GM21786 (cell line): ENCODE data around the gene FALEC.

Source experiments
- ATAC-seq: cut with Tn5 transposase; IDR thresholded peaks from one replicate; pipeline ENCODE4 v1.9.1; 2021; ENCODE audit not compliant: unreplicated experiment

The FALEC gene

DNA sequence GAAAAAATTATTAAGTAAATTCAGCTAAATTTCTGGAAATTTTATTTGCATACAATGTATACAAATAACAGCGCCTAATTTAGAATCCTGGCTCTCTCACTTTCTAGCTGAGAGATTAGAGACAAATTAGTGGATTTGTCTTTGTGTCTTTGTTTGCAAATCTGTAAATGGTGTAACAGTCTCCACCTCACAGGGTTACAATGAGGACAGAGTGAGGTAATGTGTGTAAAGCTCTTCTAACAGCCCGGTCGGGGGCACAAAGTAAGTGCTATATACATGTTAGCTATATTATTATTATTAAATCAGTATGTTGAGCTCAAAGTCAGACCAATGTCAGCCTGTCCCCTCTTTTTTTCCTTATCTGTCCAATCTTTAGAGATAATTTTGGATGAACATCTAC lies 28.7 kb downstream of the FALEC start:
- ATAC-seq: no peak

DNA sequence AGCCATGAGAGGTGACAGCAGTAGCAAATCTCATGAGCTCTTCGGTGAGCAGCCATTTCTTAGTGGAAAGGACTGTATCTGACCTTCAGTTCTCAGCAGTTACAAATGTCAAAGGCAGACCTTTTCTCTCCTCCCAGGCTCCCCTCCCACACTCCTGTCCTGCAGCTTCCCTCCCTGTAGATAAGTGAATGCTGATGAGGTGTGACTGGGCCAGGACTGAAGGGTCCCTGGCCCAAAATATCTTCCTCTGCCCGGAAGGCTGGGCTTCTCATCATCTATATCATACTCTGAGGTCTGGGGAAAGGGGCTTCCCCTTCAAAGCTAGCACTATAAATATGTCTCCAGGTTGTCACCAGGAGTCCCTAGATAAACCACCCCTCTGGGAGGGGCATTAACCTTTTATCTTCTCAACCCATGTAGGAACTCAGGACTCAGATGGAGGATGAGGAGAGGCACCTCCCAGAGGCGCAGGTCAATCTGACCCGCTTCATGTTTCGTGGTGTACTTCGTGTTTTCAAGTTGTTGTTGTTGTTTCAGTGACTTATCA lies 30.0 kb downstream of the FALEC start:
- no peak for ATAC-seq

DNA sequence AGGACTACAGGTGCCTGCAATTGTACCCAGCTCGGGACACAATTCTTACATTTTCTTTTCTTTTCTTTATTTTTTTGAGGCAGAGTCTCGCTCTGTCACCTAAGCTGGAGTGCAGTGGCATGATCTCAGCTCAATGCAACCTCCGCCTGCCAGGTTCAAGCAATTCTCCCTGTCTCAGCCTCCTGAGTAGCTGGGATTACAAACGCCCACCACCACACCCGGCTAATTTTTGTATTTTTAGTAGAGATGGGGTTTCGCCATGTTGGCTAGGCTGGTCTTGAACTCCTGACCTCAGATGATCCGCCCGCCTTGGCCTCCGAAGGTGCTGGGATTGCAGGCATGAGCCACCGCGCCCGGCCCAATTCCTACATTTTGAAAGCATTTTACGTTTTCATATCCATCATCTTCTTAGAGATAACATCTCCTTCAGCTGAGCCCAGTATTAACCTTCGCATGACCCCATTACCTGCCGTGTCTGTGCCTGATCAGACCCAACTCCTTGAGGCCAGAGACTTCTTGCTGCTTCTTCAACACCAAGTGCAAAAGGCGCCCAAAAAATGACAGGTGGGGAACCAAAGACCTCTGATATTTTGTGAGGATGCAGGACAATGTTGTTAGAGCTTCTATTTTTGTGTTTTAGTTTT lies 30.9 kb downstream of the FALEC start:
- no peak for ATAC-seq

DNA sequence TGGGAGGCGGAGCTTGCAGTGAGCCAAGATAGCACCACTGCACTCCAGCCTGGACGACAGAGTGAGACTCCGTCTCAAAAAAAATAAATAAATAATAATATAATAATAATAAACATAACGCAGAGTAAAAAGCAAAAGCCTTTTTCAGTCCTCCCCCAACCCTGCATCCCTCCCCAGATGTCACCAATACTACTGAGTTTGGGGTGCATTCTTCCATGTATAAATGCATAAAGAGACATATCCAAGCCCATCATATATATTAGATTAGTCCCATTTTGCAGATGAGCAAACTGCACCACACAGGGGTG lies 32.7 kb downstream of the FALEC start:
- no peak for ATAC-seq

DNA sequence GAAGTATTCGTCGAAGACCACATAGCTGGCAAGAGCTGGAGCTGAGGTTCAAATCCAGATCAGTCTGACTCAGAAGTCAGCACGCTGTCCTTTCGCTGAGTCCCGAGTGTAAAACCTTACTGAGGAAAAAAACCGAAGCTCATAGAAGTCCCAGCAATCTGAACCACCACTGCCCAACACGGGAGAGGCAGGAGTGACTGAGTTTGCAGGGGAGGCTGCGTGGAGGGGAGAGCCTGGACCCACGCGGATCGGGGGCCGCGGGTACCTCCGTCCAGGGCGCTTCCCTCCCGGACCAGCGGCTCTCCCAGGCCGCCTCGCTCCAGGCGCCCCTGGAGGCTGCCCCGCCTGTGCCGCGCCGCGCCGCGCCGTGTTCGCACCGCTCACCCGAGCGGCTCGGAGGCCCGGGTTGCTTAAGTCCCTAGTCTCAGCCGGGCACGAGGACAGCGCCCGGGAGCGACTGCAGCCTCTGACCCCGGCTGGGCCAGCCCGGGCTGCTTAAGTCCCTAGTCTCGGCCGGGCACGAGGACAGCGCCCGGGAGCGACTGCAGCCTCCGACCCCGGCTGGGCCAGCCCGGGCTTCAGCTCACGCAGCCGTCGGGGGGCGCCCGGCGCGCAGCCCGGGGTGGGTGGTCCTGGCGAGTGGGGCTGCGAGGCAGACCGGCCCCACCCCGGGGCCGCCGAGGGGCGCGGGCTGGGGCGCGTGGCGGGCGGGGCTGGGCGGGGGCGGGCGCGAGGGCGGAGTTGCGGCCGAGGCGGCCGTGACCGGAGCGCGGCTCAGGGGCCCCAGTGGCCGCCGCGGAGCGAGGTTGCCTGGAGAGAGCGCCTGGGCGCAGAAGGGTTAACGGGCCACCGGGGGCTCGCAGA lies 33.3 kb downstream of the FALEC start, which contains the start of gene ADAMTSL4:
Gene ADAMTSL4, plus strand, starts transcription at position 777 of the 864 bp plus-strand sequence. CDS start 2,881 bp downstream, outside the sequence.
- no peak for ATAC-seq

DNA sequence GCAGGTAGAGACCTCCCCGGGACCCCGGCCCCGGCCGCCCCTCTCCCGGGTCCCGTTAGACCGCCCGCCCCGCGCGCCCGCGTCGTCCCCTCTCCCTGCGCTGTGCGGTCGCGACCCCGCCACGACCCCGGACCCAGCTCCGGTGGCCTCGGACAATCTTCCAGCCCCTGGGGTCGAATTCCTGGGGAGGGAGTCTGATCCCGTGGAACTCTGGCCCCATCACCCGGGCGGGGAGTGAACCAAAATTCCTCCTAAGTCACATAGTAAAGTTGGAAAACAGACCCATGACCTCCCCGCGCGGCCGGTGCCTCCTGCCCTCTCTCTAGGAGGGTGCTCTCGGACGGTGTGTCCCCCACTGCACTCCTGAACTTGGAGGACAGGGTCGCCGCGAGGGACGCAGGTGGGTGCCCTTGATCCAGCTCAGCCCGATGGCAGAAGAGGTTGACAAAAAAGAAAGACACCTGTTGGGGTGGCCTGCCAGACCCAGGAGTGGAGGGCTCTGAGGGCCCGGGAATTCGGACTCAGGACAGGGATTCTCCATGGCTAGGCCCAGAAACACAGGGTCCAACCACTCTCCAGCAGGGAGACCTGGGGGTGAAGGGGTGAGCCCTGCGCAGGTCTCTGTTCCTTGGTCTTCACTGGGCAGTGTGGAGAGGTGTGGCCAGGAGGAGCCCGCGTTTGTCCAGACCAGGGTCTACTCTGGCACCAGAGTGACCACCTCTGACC lies 34.1 kb downstream of the FALEC start:
- ATAC-seq: no peak

DNA sequence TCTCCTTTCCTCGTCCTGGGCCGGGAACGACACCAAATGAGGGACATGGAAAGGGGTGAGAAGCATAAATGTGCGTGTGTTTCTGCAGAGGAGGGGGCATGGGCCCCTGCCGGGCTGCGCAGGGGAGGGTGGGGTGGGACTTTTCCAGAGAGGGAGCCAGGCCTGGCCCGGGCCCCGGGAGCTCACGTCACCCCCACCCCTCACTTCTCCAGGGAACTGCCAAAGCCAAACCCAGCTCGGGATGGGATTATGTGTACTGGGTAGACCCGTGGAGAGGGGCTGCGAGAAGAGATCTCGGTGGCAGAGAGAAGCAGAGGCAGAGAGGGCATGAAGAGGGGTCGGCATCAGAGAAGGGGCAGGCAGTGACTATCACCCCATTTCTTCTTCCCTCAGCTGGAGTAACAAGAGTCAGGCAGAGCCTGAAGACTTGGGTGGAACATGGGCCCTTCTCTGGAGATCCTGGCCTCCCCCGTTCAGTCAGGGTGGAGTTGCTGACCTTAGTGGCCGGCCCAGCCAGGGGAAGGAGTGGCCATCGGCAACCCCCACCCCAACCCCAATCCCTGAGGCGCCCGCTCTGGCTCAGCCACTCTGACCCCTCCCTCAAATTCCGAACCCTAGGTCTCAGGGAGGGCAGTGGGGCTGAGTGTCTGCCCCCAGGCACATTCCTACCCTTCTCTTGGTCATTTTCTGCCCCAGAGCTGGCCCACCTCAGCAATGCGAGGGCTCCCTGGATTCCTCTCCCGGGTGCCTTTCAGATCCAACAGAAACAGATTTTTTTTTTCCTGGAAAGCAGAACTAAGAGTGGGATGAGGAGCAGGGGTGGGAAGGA lies 34.9 kb downstream of the FALEC start:
- no peak for ATAC-seq

DNA sequence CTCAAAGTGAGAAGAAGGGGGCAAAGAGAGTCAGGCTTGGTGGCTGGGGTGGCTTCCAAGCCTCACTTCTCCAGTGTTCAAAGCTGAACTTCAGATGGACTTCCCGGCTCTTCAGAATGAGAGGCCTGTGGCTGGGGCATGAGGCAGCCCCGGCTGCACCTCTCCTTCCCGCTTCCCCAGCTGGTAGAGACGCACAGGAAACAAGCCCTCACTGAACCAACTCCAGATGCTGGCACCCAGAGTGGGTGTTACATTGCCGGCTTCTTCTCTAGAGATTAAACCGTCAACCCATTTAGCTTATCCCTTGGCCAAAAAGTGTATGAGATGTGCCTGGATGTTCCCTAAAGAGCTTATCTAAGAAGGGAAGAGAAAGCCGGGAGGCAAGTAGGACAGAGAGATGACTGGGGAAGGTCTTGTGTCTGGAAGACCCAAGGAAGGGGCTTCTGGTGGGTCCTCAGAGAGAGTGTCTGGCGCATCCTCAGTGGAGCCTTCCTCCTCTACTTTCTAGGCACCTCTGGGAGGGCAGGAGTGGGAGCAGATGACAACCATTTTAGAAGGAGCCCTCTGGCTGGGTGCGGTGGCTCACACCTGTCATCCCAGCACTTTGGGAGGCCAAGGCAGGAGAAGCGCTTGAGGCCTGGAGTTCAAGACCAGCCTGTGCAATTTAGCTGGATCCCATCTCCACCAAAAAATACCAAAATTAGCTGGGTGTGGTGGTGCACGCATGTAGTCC lies 35.7 kb downstream of the FALEC start:
- no peak for ATAC-seq

DNA sequence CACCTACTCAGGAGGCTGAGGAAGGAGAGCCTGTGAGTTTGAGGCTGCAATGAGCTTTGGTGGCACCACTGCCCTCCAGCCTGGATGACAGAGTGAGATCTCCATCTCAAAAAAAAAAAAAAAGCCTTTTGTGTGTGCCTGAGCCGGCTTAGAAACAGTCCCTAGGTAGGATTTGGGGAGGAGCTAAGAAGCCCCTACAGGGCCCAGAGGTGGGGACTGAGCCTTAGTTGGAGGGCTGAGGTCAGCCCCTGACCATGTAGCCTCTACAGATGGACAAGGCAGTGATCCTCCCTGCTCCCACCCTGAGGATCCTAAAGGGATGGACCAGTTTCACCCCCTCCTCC lies 36.2 kb downstream of the FALEC start:
- ATAC-seq: no peak

DNA sequence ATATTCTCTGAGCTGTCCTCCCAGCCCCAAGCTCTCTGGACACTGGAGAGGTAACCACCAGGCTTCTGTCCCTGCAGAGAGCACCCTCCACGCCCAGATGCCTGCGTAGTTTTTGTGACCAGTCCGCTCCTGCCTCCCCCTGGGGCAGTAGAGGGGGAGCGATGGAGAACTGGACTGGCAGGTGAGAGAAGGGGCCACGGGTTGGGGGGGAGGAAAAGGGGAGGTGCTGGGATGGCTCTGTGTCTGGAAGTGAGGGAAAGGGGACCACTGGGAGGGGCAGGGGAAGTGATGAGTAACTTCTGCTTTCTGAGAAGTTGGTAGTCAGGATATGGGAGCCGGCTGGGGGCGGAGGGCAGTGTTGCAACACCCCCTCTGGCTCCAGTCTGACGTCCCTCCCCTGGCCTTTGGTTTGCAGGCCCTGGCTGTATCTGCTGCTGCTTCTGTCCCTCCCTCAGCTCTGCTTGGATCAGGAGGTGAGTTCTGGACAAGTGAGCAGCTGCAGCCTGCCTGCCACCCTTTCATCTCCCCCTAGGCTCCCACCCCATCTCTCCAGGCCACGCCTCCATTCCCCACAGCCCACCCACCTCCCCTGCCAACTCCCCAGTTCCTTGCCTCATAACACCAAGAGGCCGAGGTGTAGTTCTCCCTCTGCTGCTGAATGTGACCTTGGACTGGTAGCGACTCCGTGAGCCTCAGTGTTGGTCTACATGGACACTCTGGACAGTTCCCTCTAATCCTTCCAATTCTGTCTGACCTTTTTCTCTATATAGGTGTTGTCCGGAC lies 36.8 kb downstream of the FALEC start:
- no peak for ATAC-seq

DNA sequence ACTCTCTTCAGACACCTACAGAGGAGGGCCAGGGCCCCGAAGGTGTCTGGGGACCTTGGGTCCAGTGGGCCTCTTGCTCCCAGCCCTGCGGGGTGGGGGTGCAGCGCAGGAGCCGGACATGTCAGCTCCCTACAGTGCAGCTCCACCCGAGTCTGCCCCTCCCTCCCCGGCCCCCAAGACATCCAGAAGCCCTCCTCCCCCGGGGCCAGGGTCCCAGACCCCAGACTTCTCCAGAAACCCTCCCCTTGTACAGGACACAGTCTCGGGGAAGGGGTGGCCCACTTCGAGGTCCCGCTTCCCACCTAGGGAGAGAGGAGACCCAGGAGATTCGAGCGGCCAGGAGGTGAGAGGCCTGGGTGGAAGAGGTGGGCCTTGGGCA lies 37.3 kb downstream of the FALEC start:
- ATAC-seq: no peak

DNA sequence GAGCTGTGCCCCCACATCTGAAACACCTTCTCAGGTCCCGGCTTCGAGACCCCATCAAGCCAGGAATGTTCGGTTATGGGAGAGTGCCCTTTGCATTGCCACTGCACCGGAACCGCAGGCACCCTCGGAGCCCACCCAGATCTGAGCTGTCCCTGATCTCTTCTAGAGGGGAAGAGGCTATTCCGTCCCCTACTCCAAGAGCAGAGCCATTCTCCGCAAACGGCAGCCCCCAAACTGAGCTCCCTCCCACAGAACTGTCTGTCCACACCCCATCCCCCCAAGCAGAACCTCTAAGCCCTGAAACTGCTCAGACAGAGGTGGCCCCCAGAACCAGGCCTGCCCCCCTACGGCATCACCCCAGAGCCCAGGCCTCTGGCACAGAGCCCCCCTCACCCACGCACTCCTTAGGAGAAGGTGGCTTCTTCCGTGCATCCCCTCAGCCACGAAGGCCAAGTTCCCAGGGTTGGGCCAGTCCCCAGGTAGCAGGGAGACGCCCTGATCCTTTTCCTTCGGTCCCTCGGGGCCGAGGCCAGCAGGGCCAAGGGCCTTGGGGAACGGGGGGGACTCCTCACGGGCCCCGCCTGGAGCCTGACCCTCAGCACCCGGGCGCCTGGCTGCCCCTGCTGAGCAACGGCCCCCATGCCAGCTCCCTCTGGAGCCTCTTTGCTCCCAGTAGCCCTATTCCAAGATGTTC lies 38.0 kb downstream of the FALEC start:
- ATAC-seq: no peak

DNA sequence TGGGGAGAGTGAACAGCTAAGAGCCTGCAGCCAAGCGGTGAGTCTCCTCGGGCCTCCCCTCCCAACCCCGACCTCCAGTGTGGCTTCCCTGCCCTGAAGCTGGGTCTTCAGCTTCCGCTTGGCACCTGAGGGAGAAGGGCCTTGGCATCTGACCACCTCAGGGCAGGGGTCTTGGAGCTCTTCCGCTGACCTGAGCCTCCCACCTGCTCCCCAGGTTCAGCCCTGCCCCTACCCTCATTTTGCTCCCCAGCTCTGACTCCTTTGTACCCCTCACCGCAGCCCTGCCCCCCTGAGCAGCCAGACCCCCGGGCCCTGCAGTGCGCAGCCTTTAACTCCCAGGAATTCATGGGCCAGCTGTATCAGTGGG lies 38.5 kb downstream of the FALEC start:
- no peak for ATAC-seq

DNA sequence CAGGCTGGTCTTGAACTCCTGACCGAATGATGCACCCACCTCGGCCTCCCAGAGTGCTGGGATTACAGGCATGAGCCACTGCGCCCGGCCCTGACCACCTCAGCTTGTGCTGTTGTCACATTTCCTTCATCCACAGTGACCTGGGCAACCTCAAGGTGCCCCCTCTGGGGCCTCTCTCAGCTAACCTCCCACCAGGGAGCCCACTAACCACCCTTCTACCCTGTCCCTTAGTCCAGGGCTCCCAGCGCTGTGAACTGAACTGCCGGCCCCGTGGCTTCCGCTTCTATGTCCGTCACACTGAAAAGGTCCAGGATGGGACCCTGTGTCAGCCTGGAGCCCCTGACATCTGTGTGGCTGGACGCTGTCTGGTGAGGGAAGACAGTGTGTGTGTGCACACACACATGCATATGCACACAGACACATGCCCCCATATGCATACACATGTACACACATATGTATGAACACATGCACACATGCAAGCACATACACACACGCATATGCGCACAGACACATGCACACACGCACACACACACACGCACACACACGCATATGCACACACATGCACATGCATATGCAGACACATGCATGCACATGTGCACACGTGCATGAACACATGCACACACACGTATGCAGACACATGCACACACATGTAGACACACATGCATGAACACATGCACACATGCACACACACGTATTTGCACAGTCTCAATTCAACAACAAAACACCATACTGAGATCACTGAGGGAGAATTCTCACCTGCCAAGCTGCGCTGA lies 39.8 kb downstream of the FALEC start:
- ATAC-seq: no peak

DNA sequence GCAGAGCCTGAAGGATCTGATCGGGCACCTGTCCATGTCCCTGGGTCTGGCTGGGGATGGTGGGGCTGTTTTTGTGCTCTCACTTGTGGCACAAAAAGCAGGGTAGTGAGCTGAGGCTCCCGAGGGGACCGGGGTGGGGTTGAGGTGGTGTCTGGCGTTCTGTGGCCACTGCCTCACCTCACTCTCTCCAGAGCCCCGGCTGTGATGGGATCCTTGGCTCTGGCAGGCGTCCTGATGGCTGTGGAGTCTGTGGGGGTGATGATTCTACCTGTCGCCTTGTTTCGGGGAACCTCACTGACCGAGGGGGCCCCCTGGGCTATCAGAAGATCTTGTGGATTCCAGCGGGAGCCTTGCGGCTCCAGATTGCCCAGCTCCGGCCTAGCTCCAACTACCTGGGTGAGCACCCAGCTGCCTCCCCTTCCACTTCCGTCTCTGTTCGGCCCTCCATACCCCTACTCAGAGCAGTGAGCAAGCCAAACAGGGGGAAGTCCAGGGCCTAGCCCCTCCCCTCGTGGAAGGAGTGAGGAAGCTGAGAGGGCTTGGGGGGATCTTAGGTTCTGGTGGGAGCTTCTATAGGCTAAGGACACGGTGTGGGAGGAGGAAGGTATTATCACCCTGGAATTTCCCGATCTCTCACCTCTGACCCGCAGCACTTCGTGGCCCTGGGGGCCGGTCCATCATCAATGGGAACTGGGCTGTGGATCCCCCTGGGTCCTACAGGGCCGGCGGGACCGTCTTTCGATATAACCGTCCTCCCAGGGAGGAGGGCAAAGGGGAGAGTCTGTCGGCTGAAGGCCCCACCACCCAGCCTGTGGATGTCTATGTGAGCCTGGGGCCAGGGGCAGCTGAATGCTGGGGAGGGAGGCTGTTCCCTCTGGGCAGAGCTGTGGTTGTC lies 40.7 kb downstream of the FALEC start:
- no peak for ATAC-seq

DNA sequence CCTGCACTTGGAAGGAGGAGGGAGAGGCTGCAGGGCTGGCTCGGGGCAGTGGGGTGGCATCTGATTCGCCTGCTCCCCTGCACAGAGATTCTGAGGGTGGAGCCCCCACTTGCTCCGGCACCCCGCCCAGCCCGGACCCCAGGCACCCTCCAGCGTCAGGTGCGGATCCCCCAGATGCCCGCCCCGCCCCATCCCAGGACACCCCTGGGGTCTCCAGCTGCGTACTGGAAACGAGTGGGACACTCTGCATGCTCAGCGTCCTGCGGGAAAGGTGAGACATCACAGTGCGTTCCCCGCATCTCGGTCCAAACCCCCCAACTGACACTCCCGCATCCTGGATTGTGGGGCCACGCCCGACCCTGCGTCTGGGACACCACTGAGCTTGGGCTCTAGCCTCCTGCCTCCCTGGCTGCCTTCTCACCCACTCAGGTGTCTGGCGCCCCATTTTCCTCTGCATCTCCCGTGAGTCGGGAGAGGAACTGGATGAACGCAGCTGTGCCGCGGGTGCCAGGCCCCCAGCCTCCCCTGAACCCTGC lies 41.6 kb downstream of the FALEC start:
- ATAC-seq: no peak

DNA sequence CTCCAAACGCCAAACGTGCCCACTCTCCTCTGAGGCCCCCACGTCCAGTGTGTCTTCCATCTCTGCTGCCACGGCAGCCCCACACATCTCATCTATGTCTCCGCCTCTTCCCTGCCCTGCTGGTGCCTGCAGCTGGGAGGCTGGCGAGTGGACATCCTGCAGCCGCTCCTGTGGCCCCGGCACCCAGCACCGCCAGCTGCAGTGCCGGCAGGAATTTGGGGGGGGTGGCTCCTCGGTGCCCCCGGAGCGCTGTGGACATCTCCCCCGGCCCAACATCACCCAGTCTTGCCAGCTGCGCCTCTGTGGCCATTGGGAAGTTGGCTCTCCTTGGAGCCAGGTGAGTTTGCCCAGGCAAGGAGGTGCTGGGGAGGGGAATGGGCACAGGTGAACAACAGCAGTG lies 42.3 kb downstream of the FALEC start:
- no peak for ATAC-seq
